ENCODE measurements around the gene OGA.

OGA gene

DNA sequence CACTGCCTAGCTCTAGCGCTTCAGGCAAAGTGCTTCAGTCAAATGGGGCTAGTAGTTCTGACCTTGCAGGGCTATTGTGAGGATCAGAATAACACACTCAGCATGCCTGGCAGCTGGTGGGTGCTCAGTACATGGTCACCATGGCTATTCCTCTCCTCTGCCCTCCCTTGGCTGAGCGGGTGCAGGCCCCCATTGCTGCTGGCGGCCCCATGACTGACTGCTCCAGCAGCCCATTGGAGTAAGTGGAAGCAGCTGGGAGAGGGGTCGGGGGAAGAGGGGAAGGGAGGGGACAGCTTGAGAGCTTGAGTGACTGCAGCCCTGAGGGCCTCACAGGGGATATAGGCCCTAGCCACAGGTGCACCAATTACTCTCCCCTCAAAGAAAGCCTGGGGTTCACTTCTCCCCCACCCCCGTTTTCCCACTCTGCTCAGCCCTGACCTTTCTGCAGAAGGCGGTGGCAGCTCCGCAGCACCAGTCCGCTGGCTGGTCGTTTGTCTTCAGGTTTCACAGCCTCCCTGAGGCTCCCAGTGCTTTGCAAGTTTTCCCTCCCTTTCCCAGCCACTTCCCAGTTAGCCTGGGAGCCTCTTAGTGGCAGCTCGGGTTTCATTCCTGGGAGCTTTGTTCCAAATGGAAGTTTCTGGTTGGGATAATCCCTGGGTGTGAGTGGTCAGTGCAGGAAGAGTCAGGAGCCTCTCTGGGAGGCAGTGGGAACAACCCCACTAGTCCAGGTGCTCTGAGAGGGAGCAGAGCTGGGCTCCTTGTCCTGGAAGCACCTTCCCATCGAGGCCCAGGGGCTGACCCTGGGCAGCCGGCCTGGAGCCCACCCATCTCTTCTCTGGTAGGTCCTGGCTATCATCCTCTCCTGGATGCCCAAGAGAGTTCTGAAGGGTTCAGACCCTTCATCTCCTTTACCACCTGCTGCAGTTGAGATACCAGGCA lies 58.7 kb downstream of the OGA start:
- no peak for ATAC-seq

DNA sequence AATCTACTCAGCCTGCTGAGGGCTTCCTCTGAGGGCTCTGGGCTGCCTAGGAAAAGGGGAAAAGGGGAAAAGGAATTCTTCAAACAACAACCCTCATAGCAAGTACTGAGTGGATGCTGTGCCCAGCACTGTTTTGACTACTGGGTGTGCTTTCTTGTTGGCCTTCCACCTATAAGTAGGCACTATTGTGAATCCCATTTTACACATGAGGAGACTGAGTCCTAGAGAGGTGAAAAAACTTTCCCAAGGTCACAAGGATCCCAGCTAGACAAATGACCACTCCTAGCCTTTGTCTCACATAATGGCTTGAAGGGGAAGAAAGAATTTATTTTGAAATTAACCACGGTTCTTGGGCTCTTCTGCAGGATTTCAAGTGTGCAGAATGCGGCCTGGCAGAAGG lies 59.4 kb downstream of the OGA start:
- ATAC-seq (no peak), DNase-seq (no peak)

More for the DNA sequence above, 58.7 kb downstream of the OGA start:
- no peak for DNase-seq

DNA sequence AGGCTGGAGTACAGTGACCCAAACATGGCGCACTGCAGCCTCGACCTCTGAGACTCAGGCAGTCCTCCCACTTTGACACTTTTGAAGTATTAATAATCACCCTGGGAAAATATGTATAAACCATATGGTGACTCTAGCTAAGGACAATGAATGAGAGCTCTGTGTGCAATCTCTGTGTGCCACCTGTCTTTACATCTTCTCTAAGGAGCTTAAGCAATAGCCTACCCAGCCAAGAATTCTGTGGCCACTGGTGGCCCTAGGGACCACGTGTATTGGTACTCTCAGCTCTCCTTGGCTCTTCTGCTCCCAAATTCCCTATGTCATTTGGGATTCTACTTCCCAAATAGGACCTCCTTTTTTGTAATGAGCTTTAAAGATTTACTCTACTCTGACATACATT lies 66.0 kb downstream of the OGA start:
- DNase-seq (no peak), ATAC-seq (no peak)

DNA sequence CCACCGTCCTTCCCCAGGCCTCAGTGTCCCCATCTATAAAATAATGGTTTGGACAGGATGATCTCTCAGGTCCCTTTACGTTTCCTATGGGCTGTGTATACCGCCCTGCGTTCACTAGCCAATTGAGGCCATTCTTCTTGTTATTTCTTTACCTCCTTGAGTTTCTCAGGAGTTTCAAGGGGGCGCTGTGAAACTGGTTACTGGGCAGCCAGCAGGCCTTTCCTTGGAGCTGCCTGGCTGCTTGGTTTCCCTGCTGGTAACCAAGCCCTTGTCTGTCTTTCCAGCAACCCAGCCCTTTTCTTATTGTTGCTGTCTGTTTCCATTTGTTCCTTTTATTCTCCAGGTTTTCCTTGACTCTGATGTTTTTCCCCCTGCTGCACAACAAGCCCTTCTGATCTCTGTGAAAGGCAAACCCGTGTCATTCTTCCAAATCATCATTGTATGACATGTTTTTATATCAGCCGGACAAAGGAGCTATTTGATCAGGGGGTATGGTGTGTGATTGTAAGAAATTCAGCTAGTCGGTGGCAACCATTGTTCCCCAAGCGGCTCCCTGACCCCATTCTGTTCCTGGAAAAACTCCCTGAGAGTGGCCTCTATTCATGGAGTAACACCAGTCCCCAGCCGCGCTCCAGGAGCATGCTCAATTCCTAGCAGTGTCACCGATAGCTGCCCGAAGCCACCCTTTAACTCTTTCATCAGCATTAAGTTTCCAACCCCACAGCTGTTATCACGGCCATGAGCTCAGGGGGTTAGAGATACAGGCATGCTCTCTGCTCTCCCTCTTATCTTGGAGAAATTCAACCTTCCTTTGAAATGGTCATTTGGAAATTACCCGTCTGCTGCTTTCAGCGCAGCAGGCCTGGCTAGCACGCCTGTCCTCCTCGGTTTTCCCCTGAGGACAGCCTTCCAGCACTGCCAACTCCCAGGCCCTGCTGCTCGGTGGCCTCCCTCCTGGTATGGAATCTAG lies 68.9 kb downstream of the OGA start:
- DNase-seq (no peak), ATAC-seq (no peak)

DNA sequence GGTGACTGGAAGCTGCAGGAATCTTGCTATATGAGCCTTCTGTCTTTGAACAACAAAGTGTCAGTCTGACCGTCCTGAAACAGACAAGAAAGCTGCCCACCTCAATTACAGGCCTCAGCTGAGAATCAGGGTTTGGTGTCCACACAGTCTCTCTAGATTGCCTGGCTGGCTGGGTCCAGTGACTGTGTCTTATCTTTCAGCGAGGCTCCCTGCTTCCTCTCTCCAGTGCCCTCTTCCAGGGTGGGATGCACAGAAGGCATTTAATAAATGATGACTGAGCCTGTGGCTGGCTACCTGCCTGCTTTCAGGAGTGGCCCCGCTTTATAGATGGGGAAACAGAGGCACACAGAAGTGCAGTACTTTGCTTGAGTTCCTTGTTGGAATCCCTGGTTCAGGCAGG lies 69.7 kb downstream of the OGA start:
- no peak for ATAC-seq
- DNase-seq, result no peak

DNA sequence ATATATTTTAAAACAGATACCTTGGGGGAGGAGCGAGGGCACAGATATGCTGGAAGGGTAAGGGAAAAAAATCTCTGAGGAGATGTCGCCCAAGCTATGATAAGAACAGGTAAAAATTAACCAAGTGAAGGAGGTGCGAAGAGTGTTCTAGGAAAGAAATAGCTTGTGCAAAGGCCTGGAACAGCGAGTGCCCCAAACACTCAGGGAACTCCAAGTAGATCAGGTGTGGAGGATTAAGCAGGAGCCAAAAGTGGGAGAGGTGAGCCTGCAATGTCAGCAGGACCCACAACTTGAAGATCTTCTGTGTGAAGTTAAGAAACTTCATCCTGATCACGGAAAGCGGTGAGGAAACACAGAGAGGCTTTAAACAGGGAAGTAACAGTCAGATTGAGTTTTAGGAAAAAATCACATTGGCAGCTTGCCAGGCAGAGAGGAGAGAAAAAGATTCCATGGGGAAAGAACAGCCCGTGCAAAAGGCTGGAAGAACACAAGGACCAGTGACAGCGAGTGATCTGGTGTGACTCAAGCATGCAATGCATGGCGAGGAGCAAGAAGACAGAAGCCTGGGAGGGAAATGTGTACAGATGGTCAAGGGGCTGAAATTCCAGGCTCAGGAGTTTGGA lies 73.1 kb downstream of the OGA start:
- DNase-seq, result no peak

DNA sequence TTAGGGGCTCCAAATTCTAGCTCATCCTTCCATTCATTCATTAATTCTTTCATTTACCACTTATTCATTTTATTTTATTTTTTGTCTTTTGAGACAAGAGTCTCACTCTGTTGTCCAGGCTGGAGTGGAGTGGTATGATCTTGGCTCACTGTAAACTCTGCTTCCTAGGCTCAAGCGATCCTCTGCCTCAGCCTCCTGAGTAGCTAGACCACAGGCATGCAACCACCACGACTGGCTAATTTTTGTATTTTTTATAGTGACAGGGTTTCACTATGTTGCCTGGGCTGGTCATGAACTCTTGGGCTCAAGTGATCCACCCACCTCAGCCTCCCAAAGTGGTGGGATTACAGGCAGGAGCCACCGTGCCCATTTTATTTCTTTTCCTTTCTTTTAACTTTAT lies 74.0 kb downstream of the OGA start:
- ATAC-seq (no peak), DNase-seq (no peak)

More for the DNA sequence above, 73.1 kb downstream of the OGA start:
- ATAC-seq, result no peak

DNA sequence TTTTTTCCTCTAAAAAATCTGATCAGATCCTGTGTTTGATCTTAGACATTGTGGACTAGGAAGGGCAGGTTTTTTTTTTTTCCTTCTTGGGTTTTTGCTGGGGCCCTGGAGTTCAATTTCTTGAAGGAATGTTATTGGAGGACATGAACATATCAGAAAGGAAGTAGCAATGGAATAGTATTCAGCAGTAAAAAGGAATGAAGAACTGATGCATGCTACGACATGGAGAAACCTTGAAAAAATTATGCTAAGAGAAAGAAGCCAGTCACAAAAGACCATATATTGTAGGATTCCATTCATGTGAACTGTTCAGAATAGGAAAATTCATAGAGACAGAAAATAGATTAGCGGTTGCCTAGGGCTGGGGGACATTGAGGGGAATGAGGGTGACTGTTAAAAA lies 76.3 kb downstream of the OGA start:
- DNase-seq, result no peak
- ATAC-seq, result no peak

DNA sequence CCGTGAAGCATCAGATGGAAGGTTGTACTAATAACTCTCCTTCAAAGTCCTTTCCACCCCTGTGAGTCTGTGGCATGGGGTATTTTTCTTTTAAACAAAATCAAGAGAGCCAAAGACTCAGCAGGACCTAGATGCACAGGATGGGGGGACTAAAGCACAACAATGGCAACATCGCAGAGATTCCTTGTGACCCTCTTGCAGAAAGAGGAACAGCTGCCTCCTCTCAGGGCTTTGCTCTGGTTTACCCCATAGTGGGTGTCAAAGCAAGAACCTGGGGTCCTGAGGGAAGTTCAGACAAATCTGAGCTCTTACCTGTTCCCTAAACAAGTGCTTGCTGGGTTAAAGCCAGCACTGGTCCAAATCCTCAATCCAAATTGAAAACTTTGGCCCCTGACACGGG lies 81.6 kb downstream of the OGA start:
- no peak for ATAC-seq
- DNase-seq, result no peak

Data from stimulated activated naive CD8-positive, alpha-beta T cell treated with anti-CD3 and anti-CD28 coated beads, Interleukin-15, Interleukin-2, amounts not matched to agents 100 U/mL and 50 U/mL, for 24 hours (primary cell).